Right renal pelvis (tissue), 4 donors: ENCODE results near the gene JAZF1. TPM values are rescaled to one million over a fixed set of nuclear protein-coding genes. Genes with fewer than 3 reads are reported as not detected.

Experiments used
- DNase-seq, 4 donors: peaks; one replicate each; pipeline ENCODE4 v3.0.0-alpha.2; 2013; ENCODE audit warnings: low read depth in 4 of 4, low spot score in 3 of 4, missing footprints in 1 of 4
- polyA plus RNA-seq, 4 donors: library from polyadenylated mRNA; unstranded; fragments of 120-200 nt; gene quantifications; one replicate each; pipeline ENCODE4 v1.2.1, GENCODE V29; 2013; ENCODE audit not compliant: insufficient read length in 4 of 4

The JAZF1 gene
- polyA plus RNA-seq, 4 donors, result 12.5 to 16.8 (median 16.2) TPM

DNA sequence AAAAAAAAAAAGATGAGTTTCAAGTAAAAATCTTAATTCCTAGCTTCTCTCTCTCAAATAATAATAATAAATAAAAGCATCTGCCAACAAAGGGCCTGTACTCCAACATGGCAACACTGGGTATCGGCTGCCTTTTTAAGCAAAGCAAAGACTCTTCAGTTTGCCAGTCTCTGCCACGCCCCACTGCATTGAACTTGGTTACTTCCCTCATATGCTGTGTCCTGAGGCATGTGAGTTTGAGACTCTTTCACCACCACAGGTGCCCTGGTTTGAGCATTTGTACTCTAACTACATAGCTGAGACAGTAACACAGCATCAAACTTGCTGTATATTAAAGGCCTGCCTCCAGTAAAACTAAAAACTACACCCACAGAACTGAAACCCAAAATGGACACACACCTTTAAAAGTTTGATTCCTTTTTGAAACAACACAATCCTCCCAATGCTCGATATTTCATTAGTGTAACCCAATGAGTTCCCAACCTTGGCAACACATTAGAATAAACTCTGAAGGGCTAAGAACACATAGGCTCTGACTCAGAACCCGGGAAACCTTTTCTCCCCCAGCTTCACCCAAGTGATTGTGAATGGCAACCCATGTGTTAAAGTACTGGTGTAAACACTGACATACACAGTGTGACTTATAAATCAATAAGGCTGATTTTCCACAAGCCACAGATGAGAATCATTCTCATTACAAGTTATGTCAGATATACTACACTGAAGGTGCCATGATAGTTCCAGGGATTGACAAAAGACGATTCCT lies 12.0 kb downstream of the JAZF1 start:
- DNase-seq, result no peak

DNA sequence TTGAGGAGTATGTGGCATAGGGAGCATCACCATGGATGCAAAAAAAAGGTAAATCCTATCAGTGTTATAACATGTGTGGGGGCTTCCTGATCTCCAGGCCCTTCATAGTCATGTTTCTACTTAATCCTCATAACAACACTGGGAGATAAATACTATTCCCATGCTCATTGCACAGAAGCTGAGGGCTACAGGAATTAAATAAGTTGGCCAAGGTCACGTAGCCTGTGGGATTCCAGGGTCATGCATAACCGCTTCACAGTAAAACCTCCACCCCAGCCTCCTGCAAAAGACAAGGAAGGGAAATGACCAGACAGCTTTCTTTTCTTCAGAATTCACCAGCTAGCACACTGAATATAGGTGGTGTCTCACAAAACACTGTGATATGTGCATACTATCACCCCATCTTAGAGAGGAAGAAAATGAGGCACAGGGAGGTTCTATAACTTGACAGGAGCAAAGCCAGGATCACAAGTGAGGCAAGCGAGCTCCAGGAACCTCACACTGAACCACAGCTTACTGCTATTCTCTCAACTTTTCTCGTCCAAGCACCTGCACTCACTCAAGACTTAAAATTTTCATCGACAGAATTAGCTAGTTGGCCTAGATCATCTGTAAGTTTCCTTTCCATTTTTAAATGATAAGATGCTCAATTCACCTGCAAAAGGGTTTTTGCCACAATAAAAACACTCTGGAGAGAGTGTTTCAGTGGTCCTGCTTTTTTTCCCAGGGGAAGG lies 13.4 kb downstream of the JAZF1 start:
- DNase-seq, result no peak

DNA sequence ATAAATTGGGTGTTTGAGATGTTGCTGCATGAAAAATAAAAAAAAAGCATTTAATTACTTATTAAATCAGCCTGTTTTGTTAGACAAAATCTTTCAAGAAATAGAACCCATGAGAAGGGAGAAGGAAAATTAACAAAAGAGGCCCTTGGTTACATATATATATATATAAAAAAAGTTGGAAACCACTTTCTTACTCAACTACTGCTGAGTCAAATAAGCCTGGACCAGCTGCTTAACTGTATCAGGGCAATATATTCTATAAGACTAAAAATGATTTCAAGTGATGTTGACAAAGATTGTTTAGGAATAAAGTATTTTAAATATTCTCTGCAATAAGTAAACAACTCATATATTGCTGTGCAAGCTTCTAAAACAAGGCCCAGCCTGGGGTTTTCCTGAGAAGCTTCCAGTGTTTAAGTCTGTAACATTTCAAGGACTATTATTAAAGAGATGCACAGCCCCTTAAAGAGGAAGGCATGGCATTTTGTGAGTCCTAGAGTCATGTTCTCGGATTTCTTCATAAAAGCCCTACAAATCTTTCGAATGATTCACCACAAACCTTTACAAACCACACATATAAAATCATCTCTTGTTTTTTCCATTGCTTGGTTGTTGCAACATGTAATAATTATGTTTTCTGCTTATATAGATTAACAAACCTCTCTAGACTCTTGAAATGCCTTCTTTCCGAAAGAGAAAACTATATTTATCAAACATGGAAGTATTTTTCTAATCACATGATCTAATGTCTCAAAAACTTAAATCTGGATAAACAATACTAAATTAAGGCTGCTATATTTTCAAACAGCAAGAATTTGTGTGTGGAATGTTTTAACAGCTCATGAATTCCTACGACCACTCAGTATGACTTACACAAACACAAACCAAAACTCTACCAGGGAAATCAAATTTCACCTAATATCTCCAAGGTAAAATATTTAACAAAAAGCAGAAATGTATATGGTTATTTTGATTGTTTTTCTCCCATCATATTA lies 14.3 kb downstream of the JAZF1 start:
- no peak for DNase-seq

GRCh38 chr7:28165261-28165660 lies 15.3 kb downstream of the JAZF1 start:
- no peak for DNase-seq

- DNase-seq, result no peak
Measured at GRCh38 chr7:28163949-28164348, 16.6 kb downstream of the JAZF1 start.

- no peak for DNase-seq
Measured at GRCh38 chr7:28161331-28161730, 19.3 kb downstream of the JAZF1 start.

DNA sequence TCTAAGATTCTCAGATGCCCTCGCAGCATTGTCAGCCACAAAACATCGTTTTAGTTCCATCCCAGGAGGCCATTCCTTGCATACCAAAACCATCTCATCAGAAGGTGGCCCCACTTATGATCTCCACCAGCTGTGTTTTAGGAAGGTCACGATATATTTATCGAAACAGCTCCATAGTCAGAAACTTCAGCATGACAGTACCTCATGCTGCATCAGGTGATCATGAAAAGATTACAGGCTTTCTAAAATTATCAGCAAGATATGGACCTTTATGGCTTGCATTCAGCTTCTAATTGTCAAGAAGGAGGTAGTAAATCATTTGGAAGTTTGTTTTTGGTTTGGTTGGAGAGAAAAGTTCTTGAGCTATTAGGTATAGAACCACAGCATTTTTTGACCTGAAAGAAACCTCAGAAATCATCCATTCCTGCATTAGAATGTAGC lies 20.0 kb downstream of the JAZF1 start:
- no peak for DNase-seq

GRCh38 chr7:28157831-28158416 lies 22.7 kb downstream of the JAZF1 start:
- no peak for DNase-seq

DNA sequence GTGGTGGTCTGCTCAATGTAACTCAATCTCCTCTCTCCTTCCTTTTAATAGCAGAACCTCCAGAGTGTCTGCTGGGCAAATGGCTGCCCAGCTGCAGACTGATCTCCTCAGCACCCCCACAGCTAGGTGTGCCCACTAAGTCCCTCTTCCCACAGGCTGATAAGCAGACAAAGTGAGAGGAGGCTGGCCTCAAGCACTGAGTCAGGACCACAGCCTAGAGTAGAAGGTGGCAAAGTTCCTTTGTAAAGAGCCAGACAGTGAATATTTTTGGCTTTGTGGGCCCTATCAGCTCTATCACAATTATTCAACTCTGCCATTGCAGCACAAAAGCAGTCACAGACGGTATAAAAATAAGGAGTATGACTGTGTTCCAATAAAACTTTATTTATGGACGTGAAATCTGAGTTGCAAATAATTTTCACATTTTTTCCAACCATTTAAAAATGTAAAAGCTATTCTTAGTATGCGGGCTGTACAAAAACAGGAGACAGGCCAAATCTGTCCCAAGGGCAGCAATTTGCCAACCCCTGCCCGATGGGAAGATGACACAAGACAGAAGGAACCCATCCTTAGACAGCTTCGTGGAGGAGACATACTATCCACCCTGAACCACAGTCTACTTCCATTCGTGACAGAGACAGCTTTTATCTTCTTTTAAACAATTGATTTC lies 23.4 kb downstream of the JAZF1 start:
- no peak for DNase-seq

GRCh38 chr7:28156401-28156800 lies 24.2 kb downstream of the JAZF1 start:
- DNase-seq, result no peak

- DNase-seq, result no peak
Measured at GRCh38 chr7:28155964-28156363, 24.6 kb downstream of the JAZF1 start.

DNA sequence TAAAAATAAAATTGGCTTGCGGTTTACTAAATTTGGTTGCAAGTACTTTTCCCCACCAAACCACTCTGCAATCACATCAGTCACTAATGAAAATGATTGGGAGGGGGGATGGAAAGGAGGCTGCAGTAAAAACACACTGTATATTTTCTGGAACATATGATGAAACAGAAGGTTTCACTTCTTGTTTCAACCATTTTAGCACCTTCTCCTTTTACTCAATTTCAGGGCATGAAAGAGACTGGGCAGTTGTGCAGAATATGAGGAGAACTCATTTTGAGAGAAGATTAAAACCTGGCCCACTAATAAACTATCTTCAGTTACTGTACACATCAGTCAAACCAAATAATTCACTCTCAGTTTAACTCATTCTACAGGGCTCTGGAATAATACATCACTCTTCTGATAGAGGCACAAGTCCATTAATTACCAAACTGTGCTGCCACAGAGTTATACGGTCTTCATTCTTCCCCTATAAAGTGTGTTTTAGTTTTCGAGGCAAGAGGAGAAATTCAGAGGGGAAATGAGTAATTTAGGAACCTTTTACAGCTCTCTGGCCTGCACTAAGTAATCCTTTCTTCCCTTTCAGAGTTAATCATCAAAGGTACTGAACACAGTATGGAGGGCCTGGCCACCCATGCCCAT lies 25.5 kb downstream of the JAZF1 start:
- no peak for DNase-seq

DNA sequence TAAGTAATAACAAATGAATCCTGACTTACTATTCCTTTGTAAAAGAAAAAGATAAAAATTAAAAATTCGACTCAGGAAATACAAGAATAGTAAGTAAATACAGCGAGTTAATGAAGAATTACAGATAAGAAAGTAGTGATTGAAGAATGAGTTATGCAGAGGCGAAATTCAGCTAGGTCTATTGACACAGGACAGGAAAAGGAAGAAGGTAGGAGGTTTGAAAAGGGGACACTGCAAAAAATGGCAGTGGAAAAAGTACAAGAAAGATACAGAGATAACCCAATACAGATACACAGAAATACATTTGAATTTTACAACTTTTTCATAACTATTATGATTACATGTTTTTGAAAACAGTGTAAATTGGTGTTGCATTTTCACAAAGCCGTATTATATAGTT lies 28.0 kb downstream of the JAZF1 start:
- DNase-seq, result no peak

GRCh38 chr7:28151965-28152364 lies 28.6 kb downstream of the JAZF1 start:
- DNase-seq, result no peak

GRCh38 chr7:28149291-28150101 lies 31.1 kb downstream of the JAZF1 start:
- no peak for DNase-seq

DNA sequence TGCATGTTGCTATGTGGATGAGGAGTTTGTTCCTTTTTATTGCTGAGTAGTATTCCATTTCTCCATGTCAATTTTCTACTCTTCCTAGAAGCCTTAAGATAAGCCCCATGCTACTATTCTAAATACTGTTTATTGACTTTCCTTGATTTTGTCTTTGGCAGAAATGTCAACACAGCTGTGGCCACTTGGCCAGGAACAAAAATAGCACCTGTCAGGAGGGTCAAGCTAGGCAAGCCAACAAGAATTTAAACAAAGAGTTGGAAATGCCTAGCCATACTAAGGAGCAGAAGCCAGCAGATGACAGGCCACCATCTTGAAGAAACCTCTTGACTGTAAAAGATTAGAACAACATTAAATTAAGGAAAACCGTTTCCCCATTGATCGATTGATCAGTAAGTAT lies 34.7 kb downstream of the JAZF1 start:
- no peak for DNase-seq

- no peak for DNase-seq
Measured at GRCh38 chr7:28145090-28145626, 35.4 kb downstream of the JAZF1 start.

DNA sequence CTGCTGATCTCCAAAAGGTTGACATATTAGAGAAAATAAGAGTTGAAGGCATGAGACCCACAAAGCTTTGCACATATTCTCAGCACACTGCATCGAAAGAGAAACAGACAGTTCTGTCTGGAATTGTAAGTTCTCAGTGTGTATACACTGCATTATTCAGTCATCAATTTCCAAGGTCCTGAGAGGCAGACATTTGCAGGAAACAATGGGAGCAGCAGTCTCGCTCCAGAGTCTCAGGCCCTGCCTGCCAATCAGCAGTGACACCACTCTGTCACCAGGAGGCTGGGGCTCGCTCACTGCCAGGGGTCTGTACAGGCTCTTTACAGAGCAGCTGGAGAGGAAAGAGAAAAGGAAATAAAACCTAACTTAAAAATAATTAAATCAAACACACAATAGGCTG lies 36.3 kb downstream of the JAZF1 start:
- DNase-seq, result no peak
